Activated CD8-positive, alpha-beta T cell treated with anti-CD3 and anti-CD28 coated beads, Interleukin-2, amount 10 ng/mL, durations not matched to agents 7 days and 5 days (primary cell): Measurements from ENCODE around the gene ARHGAP26. TPM values are rescaled to one million over a fixed set of nuclear protein-coding genes. Genes with fewer than 3 reads are reported as not detected.
A peak's percentile ranks its signal among the peaks of the same experiment; 100 is the strongest.

Source experiments
- ATAC-seq: fragments of 150-1000 bp; cut with Tn5 transposase; one replicate; pipeline ENCODE4 v1.10.0; 2021; ENCODE audit warnings: moderate library complexity
- CTCF ChIA-PET: fragments of 350-600 bp; sonication (Branson Sonifier 250); formaldehyde crosslinking; loops from one replicate; lab custom pipeline; 2021; ENCODE audit warnings: antibody characterized with exemption; lab: Charles Lee
- POLR2A ChIA-PET: fragments of 350-600 bp; sonication (Branson Sonifier 250); formaldehyde crosslinking; loops from one replicate; lab custom pipeline; 2021; ENCODE audit warnings: antibody characterized with exemption; lab: Charles Lee
- DNase-seq: peaks from one replicate; pipeline ENCODE4 v3.0.0-alpha.2; 2020
- H3K27ac Mint-ChIP-seq: one replicate; pipeline ENCODE4 v1.8.0; 2021; ENCODE audit warnings: mild to moderate bottlenecking, mixed read lengths
- H3K27me3 Mint-ChIP-seq: one replicate; pipeline ENCODE4 v1.8.0; 2021; ENCODE audit warnings: low read depth, mixed read lengths
- H3K36me3 Mint-ChIP-seq: one replicate; pipeline ENCODE4 v1.8.0; 2021; ENCODE audit warnings: low read depth, mixed read lengths
- H3K4me1 Mint-ChIP-seq: one replicate; pipeline ENCODE4 v1.8.0; 2021; ENCODE audit warnings: low read depth, mixed read lengths
- H3K4me3 Mint-ChIP-seq: one replicate; pipeline ENCODE4 v1.8.0; 2021; ENCODE audit warnings: mild to moderate bottlenecking, mixed read lengths
- H3K9me3 Mint-ChIP-seq: one replicate; pipeline ENCODE4 v1.8.0; 2022; ENCODE audit warnings: mixed read lengths; ENCODE audit not compliant: insufficient read depth
- total RNA-seq, 2 experiments: library from RNA; stranded (reverse); gene quantifications; one replicate each; pipeline ENCODE4 v1.2.3, GENCODE V29; 2021

ARHGAP26 gene
- total RNA-seq, 2 experiments from 2014 or later: 25.4 to 30.3 TPM

DNA sequence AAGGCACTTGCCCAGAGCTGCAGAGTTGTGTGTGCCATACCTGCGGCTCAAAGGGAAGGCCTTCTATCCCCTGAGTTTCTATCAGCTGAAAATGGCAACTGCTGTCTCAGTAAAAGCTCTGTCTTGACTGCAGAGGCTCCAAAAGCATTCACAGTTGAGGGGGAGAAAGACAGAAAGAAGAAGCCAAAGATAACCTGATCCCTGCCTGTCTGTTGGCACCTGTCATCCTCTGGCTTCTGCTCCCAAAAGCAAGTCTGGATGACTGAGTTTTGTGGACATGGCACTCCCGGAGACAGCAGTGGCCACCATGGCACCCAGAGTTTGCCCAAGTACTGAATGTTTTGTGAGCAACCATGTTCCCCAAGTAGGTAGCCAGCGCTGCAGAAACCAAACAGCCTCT lies 456.7 kb downstream of the ARHGAP26 start:
- no peaks in the 10 kb centered on the region for H3K9me3 Mint-ChIP-seq
- peaks cover 47% of the 10 kb centered on the region for H3K4me1 Mint-ChIP-seq
- H3K4me3 Mint-ChIP-seq: no peak overlapping the region
- CTCF ChIA-PET: interaction anchor here (1.2 kb wide), 1 partner anchor 21 kb away, joined by 3 read pairs; no protein-coding TSS in a partner anchor
- POLR2A ChIA-PET: no interaction called here
- H3K27ac Mint-ChIP-seq: no peak overlapping the region
- peaks cover 13% of the 10 kb centered on the region for H3K36me3 Mint-ChIP-seq
- ATAC-seq: no peak
- H3K27me3 Mint-ChIP-seq: no peaks in the 10 kb centered on the region
- DNase-seq: no peak

- Mint-ChIP-seq H3K27ac (no peak overlapping the region), H3K36me3 (peaks cover 13% of the 10 kb centered on the region), H3K9me3 (no peaks in the 10 kb centered on the region), H3K4me1 (peaks cover 42% of the 10 kb centered on the region), H3K27me3 (no peaks in the 10 kb centered on the region), H3K4me3 (no peak overlapping the region)
- ChIA-PET POLR2A (interaction anchor here (0.5 kb wide), 1 partner anchor 36 kb away, joined by 3 read pairs; no protein-coding TSS in a partner anchor), CTCF (interaction anchor here (1.2 to 3.5 kb wide), 2 partner anchors 9 to 21 kb away, joined by 3 to 19 read pairs; no protein-coding TSS in a partner anchor)
- ATAC-seq (no peak), DNase-seq (no peak)
These were observed 457.1 kb downstream of the ARHGAP26 start for GRCh38 chr5:143227301-143227700.

DNA sequence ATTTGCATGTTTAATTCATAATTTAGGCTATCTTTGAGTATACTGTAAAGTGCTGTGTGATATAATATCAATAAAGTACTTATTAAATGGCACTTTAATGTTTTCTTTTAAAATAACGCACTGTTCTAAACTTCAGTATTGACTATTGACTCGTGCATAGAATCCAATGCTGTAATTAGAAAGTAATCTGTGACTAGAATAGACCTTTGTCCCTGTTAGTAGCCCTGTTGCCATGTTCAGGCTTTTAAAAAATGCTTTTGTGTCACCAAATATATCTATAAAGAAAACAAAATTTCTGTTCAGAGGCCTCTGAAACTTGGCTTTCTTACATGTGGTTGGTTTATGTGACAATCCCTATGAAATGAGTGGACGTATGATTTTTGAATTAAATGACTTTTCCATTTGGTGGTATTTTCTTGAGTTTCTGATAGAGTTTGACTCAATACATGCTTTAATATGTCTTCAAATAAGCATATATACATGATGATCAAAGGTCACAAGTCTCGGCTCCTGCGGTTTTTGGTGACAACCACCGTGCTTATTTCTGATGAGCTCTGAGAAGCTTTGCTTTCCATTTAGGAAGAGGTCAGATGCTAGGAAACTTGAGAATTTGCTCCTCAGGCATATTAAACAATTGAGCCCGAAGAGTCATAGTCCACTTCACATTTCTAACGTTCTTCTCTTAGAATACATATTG lies 458.6 kb downstream of the ARHGAP26 start:
- ChIA-PET POLR2A (interaction anchor here (1.4 to 1.5 kb wide), 3 partner anchors 24 to 227 kb away, joined by 4 to 6 read pairs (median 4); partner anchors contain the start of gene NR3C1), CTCF (interaction anchor here (0.9 to 3.5 kb wide), 5 partner anchors 10 to 226 kb away, joined by 3 to 19 read pairs (median 6); no protein-coding TSS in a partner anchor)
- DNase-seq (peak; percentile 29), ATAC-seq (no peak)
- Mint-ChIP-seq H3K4me3 (no peak overlapping the region), H3K4me1 (peaks cover 28% of the 10 kb centered on the region), H3K27me3 (no peaks in the 10 kb centered on the region), H3K27ac (peak overlapping the region; percentile 93), H3K36me3 (peaks cover 10% of the 10 kb centered on the region), H3K9me3 (no peaks in the 10 kb centered on the region)

DNA sequence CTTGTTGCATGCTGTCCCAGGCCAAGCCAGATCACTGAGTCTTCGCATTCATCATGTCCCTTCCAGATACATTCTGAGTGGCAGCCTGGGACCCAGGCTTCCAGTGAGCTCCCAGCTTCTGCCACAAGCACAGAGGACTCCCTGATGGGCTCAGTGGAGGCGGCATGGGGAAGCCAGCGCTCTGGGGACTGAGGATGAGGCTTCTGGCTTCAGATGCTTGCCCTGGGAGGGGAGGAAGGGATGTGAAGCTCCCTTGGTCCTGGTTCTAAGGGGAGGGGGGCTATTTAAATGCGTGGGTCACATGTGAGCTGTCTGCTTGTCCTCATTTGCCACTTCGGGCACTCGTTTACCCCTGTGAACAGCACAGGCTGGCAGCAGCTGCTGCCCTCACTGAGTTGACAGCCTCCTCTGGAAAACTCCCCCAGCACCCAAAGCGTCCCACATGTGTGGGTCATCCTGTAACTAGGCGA lies 459.3 kb downstream of the ARHGAP26 start:
- Mint-ChIP-seq H3K9me3 (no peaks in the 10 kb centered on the region), H3K27ac (peak overlapping the region; percentile 93), H3K4me1 (peaks cover 27% of the 10 kb centered on the region), H3K36me3 (peaks cover 7% of the 10 kb centered on the region), H3K4me3 (peak overlapping the region; percentile 64), H3K27me3 (no peaks in the 10 kb centered on the region)
- ATAC-seq (peak; percentile 73), DNase-seq (no peak)
- ChIA-PET CTCF (interaction anchor here (0.9 to 3.5 kb wide), 6 partner anchors 11 to 227 kb away, joined by 3 to 19 read pairs (median 4); partner anchors contain the start of gene NR3C1), POLR2A (interaction anchor here (1.4 to 1.8 kb wide), 5 partner anchors 8 to 227 kb away, joined by 4 to 6 read pairs (median 5); partner anchors contain the start of gene NR3C1)

DNA sequence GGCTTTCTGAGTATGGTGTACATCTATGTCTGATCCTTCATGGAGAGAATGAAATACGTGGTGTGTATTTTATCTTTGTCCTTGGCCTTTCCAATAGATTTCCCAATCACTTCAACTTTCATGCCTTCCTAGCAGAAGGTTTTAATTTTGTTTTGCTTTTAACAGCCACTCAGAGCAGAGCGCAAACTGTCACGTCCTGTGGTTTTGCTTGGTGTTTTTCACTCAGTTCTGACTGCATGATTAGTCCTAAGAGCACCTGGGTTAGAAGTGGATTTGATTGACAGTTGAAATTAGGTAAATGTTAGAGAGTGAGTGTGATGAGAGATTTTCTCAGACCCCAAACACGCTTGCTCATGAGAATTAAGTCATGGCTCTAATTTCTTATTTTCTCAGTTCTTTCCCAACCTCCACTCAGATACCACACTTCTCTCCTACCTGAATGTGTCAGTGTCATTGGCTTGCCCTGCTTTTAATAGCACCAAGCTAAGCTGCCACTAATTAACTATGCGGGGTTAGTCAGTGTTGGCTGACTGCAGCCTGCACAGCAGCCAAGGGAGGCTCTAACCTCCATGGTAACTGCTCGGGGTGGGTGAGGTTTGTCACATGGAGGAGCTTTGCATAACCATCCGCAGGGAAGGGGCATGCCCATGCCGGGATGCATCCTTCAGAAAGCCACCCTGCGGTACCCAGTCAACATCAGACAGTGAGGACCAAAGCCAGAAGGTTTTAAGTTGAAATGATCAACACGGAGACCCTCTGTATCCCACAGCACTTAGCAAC lies 459.9 kb downstream of the ARHGAP26 start:
- POLR2A ChIA-PET: interaction anchor here (1.4 to 1.8 kb wide), 4 partner anchors 8 to 228 kb away, joined by 4 to 6 read pairs (median 6); partner anchors contain the start of gene NR3C1
- peak overlapping the region; percentile 93 for H3K27ac Mint-ChIP-seq
- ATAC-seq: peak; percentile 88
- H3K27me3 Mint-ChIP-seq: no peaks in the 10 kb centered on the region
- peak; percentile 75 for DNase-seq
- CTCF ChIA-PET: interaction anchor here (0.9 to 3.5 kb wide), 6 partner anchors 8 to 227 kb away, joined by 3 to 19 read pairs (median 5); partner anchors contain the start of gene NR3C1
- peak overlapping the region; percentile 64 for H3K4me3 Mint-ChIP-seq
- peaks cover 3% of the 10 kb centered on the region for H3K36me3 Mint-ChIP-seq
- H3K9me3 Mint-ChIP-seq: no peaks in the 10 kb centered on the region
- peaks cover 27% of the 10 kb centered on the region for H3K4me1 Mint-ChIP-seq

- no peaks in the 10 kb centered on the region for H3K9me3 Mint-ChIP-seq
- ATAC-seq (no peak), DNase-seq (no peak)
- no peak overlapping the region for H3K4me3 Mint-ChIP-seq
- POLR2A ChIA-PET: interaction anchor here (1.7 to 1.8 kb wide), 2 partner anchors 9 to 228 kb away, joined by 5 to 6 read pairs; no protein-coding TSS in a partner anchor
- H3K36me3 Mint-ChIP-seq: peaks cover 2% of the 10 kb centered on the region
- CTCF ChIA-PET: interaction anchor here (1.0 to 3.5 kb wide), 3 partner anchors 8 to 173 kb away, joined by 3 to 19 read pairs (median 4); partner anchors contain the start of gene NR3C1
- peak overlapping the region; percentile 93 for H3K27ac Mint-ChIP-seq
- H3K27me3 Mint-ChIP-seq: no peaks in the 10 kb centered on the region
- peaks cover 27% of the 10 kb centered on the region for H3K4me1 Mint-ChIP-seq
These were observed 460.5 kb downstream of the ARHGAP26 start for GRCh38 chr5:143230676-143230996.

GRCh38 chr5:143231416-143231815 lies 461.2 kb downstream of the ARHGAP26 start:
- H3K36me3 Mint-ChIP-seq: no peaks in the 10 kb centered on the region
- H3K27ac Mint-ChIP-seq: peak overlapping the region; percentile 93
- peaks cover 27% of the 10 kb centered on the region for H3K4me1 Mint-ChIP-seq
- ATAC-seq: no peak
- H3K4me3 Mint-ChIP-seq: no peak overlapping the region
- no peaks in the 10 kb centered on the region for H3K27me3 Mint-ChIP-seq
- no peak for DNase-seq
- POLR2A ChIA-PET: interaction anchor here (1.8 kb wide), 1 partner anchor 10 kb away, joined by 5 read pairs; no protein-coding TSS in a partner anchor
- no peaks in the 10 kb centered on the region for H3K9me3 Mint-ChIP-seq
- CTCF ChIA-PET: interaction anchor here (1.1 kb wide), 1 partner anchor 22 kb away, joined by 3 read pairs; no protein-coding TSS in a partner anchor

- POLR2A ChIA-PET: no interaction called here
- Mint-ChIP-seq H3K36me3 (no peaks in the 10 kb centered on the region), H3K4me1 (peaks cover 27% of the 10 kb centered on the region), H3K9me3 (no peaks in the 10 kb centered on the region), H3K27ac (no peak overlapping the region), H3K4me3 (no peak overlapping the region), H3K27me3 (no peaks in the 10 kb centered on the region)
- CTCF ChIA-PET: interaction anchor here (1.1 kb wide), 1 partner anchor 23 kb away, joined by 3 read pairs; no protein-coding TSS in a partner anchor
- DNase-seq (no peak), ATAC-seq (no peak)
These were observed 462.0 kb downstream of the ARHGAP26 start for GRCh38 chr5:143231973-143232812.

DNA sequence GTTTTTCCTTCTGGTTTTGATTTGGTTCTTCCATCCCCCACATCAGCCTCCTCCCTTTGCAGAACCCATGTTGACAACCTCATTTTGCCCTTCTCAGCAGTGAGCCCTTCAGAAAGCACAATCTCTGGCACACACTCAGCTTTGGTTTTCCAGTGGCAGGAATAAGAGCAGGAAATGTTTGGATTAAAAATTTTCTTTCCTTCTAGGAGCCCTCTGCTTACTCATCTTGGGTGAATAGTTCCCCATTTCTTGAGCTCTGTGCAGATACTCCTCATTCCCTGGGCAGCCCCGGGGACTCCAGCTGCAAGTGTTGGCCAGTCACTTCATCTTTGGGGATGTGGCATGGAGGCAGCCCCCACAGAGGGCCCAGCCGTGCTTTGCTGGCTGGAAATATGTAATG lies 462.9 kb downstream of the ARHGAP26 start:
- POLR2A ChIA-PET: no interaction called here
- H3K4me1 Mint-ChIP-seq: peaks cover 27% of the 10 kb centered on the region

DNA sequence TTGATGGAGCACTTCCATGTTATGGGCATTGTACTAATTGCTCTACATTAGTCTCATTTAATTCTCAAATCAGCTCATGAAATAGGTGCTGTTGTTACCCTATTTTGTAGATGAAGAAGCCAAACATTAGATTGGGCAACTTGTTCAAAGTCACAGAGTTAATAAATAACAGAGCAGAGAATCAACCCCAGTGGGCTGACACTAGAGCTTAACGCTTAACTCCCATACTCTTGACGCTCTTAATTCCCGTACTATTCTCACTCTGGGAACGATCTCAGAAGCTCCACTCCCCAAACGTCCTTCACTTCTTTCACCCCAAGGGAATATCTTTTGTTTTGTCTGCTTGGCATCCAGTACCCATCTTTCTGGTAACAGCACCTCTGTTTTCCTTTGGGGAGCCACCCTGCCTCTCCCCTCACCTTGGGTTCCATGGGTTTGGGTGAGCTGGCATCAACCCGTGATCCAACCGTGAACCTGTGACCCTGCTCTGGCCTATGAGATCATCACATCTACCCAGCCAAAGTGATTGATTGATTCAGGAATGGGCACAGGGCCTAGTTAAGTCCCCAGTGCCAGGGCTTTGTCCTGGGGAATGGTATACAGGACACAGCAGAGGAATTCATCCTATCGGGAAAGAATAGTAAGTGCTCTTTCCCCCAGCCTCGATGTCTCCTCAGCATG lies 464.1 kb downstream of the ARHGAP26 start:
- Mint-ChIP-seq H3K27ac (no peak overlapping the region), H3K36me3 (no peaks in the 10 kb centered on the region), H3K9me3 (no peaks in the 10 kb centered on the region), H3K27me3 (no peaks in the 10 kb centered on the region), H3K4me3 (no peak overlapping the region), H3K4me1 (peaks cover 20% of the 10 kb centered on the region)
- DNase-seq (no peak), ATAC-seq (no peak)
- ChIA-PET CTCF (no interaction called here), POLR2A (no interaction called here)

More for the DNA sequence above, 462.9 kb downstream of the ARHGAP26 start:
- CTCF ChIA-PET: no interaction called here
- H3K36me3 Mint-ChIP-seq: no peaks in the 10 kb centered on the region
- H3K27ac Mint-ChIP-seq: no peak overlapping the region
- no peaks in the 10 kb centered on the region for H3K9me3 Mint-ChIP-seq
- DNase-seq: no peak
- no peak for ATAC-seq
- no peaks in the 10 kb centered on the region for H3K27me3 Mint-ChIP-seq
- no peak overlapping the region for H3K4me3 Mint-ChIP-seq
